GM12891 (cell line): ENCODE results near the gene OSGIN1.

Experiments
- POLR2A ChIP-seq: IDR thresholded peaks from 2 replicates; pipeline ENCODE4 v1.6.1; 2011; ENCODE audit warnings: low read depth, low read length, control low read depth
- POLR2AphosphoS5 ChIP-seq: IDR thresholded peaks from 2 replicates; pipeline ENCODE4 v1.6.1; 2011; ENCODE audit warnings: low read depth, low read length, control low read depth
- TAF1 ChIP-seq: IDR thresholded peaks from 2 replicates; pipeline ENCODE4 v1.6.1; 2011; ENCODE audit warnings: low read depth, low read length, control low read depth

- no peak for TF ChIP-seq POLR2AphosphoS5
- no peak for TF ChIP-seq POLR2A
- no peak for TF ChIP-seq TAF1
Observed at GRCh38 chr16:83989300-83989699, 36.3 kb downstream of the OSGIN1 start.
